Measurements from ENCODE around the gene ZMIZ1.
A peak's percentile ranks its signal among the peaks of the same experiment; 100 is the strongest.

The ZMIZ1 gene

GRCh38 chr10:79066411-79067240 is 2.1 kb upstream of the ZMIZ1 start:
- no peak for DNase-seq

GRCh38 chr10:79067241-79068202 is 1.2 kb upstream of the ZMIZ1 start:
- peak; percentile 81 for DNase-seq

GRCh38 chr10:79068203-79068561 is 584 bp upstream of the ZMIZ1 start:
- no peak for DNase-seq

- peak; percentile 43 for DNase-seq
Measured at GRCh38 chr10:79069325-79070080, 737 bp downstream of the ZMIZ1 start.

GRCh38 chr10:79070081-79070605 is 1.4 kb downstream of the ZMIZ1 start:
- DNase-seq, result no peak

GRCh38 chr10:79070606-79071395 is 2.0 kb downstream of the ZMIZ1 start:
- DNase-seq, result peak; percentile 23

- DNase-seq, result no peak
Measured at GRCh38 chr10:79071396-79071923, 2.7 kb downstream of the ZMIZ1 start.

- no peak for DNase-seq
Measured at GRCh38 chr10:79072041-79072441, 3.3 kb downstream of the ZMIZ1 start.

GRCh38 chr10:79072994-79073645 is 4.4 kb downstream of the ZMIZ1 start:
- DNase-seq, result no peak

GRCh38 chr10:79073784-79074432 is 5.1 kb downstream of the ZMIZ1 start:
- DNase-seq, result no peak

- DNase-seq, result no peak
Measured at GRCh38 chr10:79074732-79075131, 6.0 kb downstream of the ZMIZ1 start.

- DNase-seq, result no peak
Measured at GRCh38 chr10:79075418-79075817, 6.7 kb downstream of the ZMIZ1 start.

GRCh38 chr10:79077488-79078173 is 8.9 kb downstream of the ZMIZ1 start:
- no peak for DNase-seq

GRCh38 chr10:79078367-79079053 is 9.7 kb downstream of the ZMIZ1 start:
- no peak for DNase-seq

GRCh38 chr10:79079054-79079397 is 10.3 kb downstream of the ZMIZ1 start:
- DNase-seq, result no peak

- no peak for DNase-seq
Measured at GRCh38 chr10:79079490-79080355, 11.0 kb downstream of the ZMIZ1 start.

GRCh38 chr10:79081353-79082034 is 12.7 kb downstream of the ZMIZ1 start:
- no peak for DNase-seq

- DNase-seq, result no peak
Measured at GRCh38 chr10:79082035-79082373, 13.2 kb downstream of the ZMIZ1 start.
